Prostate gland (tissue), 2 donors: ENCODE measurements around the gene DNAH10.

Source experiments
- CTCF ChIP-seq, 4 experiments: fragments of 200-600 bp in 2 of 4; fragments of 450-650 bp in 2 of 4; sonication (generic) in 2 of 4; IDR thresholded peaks; 1 replicate in 3 of 4; 2 replicates in 1 of 4; pipeline ENCODE4 v1.5.1; 2016 to 2019; ENCODE audit warnings: antibody characterized with exemption in 4 of 4, mild to moderate bottlenecking in 2 of 4, moderate library complexity in 2 of 4
- POLR2A ChIP-seq: fragments of 450-650 bp; IDR thresholded peaks from one replicate; pipeline ENCODE4 v1.6.1; 2016; ENCODE audit warnings: antibody characterized with exemption, mild to moderate bottlenecking

GRCh38 chr12:123873793-123874192, 111.7 kb downstream of the DNAH10 start:
- TF ChIP-seq CTCF (IDR thresholded peaks at IDR 0.05) (no peak), POLR2A (no peak)
